HG03103 (cell line): ENCODE measurements around the gene CBX3.
"Not testable (repeated sequence)": the region's sequence is repeated elsewhere in the genome, so short reads cannot be mapped to it uniquely, and the experiment has no call there.

Experiments
- ATAC-seq: cut with Tn5 transposase; IDR thresholded peaks from one replicate; pipeline ENCODE4 v1.9.1; 2021; ENCODE audit warnings: low read depth; ENCODE audit not compliant: unreplicated experiment

CBX3 gene

GRCh38 chr7:26169271-26169670 lies 32.3 kb upstream of the CBX3 start:
- ATAC-seq: no peak

GRCh38 chr7:26170663-26171062 lies 30.9 kb upstream of the CBX3 start:
- ATAC-seq: no peak

- no peak for ATAC-seq
Measured at GRCh38 chr7:26171601-26172000, 29.9 kb upstream of the CBX3 start.

- no peak for ATAC-seq
Measured at GRCh38 chr7:26172048-26172447, 29.5 kb upstream of the CBX3 start.

GRCh38 chr7:26175903-26176302 lies 25.6 kb upstream of the CBX3 start:
- not testable (repeated sequence) for ATAC-seq

- ATAC-seq: not testable (repeated sequence)
Measured at GRCh38 chr7:26176696-26177095, 24.8 kb upstream of the CBX3 start.

- not testable (repeated sequence) for ATAC-seq
Measured at GRCh38 chr7:26177269-26177668, 24.3 kb upstream of the CBX3 start.

GRCh38 chr7:26178272-26178960 lies 23.1 kb upstream of the CBX3 start:
- no peak for ATAC-seq

GRCh38 chr7:26179422-26179821 lies 22.1 kb upstream of the CBX3 start:
- no peak for ATAC-seq

GRCh38 chr7:26179826-26180497 lies 21.6 kb upstream of the CBX3 start:
- no peak for ATAC-seq

GRCh38 chr7:26180792-26181198 lies 20.8 kb upstream of the CBX3 start:
- no peak for ATAC-seq

GRCh38 chr7:26181474-26182227 lies 19.9 kb upstream of the CBX3 start:
- no peak for ATAC-seq

- ATAC-seq: no peak
Measured at GRCh38 chr7:26182283-26182682, 19.3 kb upstream of the CBX3 start.

GRCh38 chr7:26182706-26183105 lies 18.8 kb upstream of the CBX3 start:
- ATAC-seq: no peak

GRCh38 chr7:26183545-26184280 lies 17.8 kb upstream of the CBX3 start:
- no peak for ATAC-seq

GRCh38 chr7:26184281-26185101 lies 17.1 kb upstream of the CBX3 start:
- not testable (repeated sequence) for ATAC-seq

GRCh38 chr7:26185131-26185843 lies 16.3 kb upstream of the CBX3 start:
- ATAC-seq: no peak

GRCh38 chr7:26185844-26186180 lies 15.7 kb upstream of the CBX3 start:
- ATAC-seq: no peak
